Peyer's patch (tissue), 4 donors: ENCODE measurements around the gene CENPF. TPM values are rescaled to one million over a fixed set of nuclear protein-coding genes. Genes with fewer than 3 reads are reported as not detected.

Experiments
- DNase-seq, 3 donors: peaks; one replicate each; pipeline ENCODE4 v3.0.0-alpha.2; 2017 to 2019
- H3K27ac ChIP-seq, 4 donors: fragments of 200-600 bp; sonication (generic); one replicate each; pipeline ENCODE4 v1.5.1; 2016 to 2019
- H3K27me3 ChIP-seq, 2 donors: fragments of 200-600 bp; sonication (generic); one replicate each; pipeline ENCODE4 v1.5.1; 2019
- H3K36me3 ChIP-seq, 3 donors: fragments of 200-600 bp; sonication (generic); one replicate each; pipeline ENCODE4 v1.5.1; 2016 to 2019
- H3K4me1 ChIP-seq, 4 donors: fragments of 200-600 bp; sonication (generic); one replicate each; pipeline ENCODE4 v1.5.1; 2016 to 2019
- H3K4me3 ChIP-seq, 4 donors: fragments of 200-600 bp; sonication (generic); 1 replicate in 3 of 4; 2 replicates in 1 of 4; pipeline ENCODE4 v1.5.1; 2016 to 2019; ENCODE audit warnings: mild to moderate bottlenecking in 1 of 4
- H3K9me3 ChIP-seq, 4 donors: fragments of 200-600 bp; sonication (generic); one replicate each; pipeline ENCODE4 v1.5.1; 2016 to 2019; ENCODE audit warnings: mild to moderate bottlenecking in 1 of 4
- CTCF ChIP-seq, 6 experiments: fragments of 450-650 bp in 4 of 6; fragments of 200-600 bp in 2 of 6; sonication (generic) in 1 of 6; IDR thresholded peaks; one replicate each; pipeline ENCODE4 v1.5.1; 2017 to 2019; ENCODE audit warnings: antibody characterized with exemption in 6 of 6, mild to moderate bottlenecking in 3 of 6, moderate library complexity in 1 of 6
- POLR2A ChIP-seq, 2 donors: fragments of 450-650 bp; IDR thresholded peaks; one replicate each; pipeline ENCODE4 v1.5.1; 2017; ENCODE audit warnings: antibody characterized with exemption in 2 of 2, mild to moderate bottlenecking in 2 of 2, moderate library complexity in 2 of 2
- total RNA-seq, 4 donors: library from RNA; depleted of rRNA; stranded (reverse); fragments of >200 nt; gene quantifications; one replicate each; pipeline ENCODE4 v1.1.0, GENCODE V29; 2016

The CENPF gene
- total RNA-seq, 4 donors from 2014 or later = 6.1 to 23.9 (median 8.0) TPM

- no peak overlapping the region for H3K27ac ChIP-seq
- DNase-seq = no peak
- no peak overlapping the region for H3K4me3 ChIP-seq
- H3K36me3 ChIP-seq = no peaks in the 10 kb centered on the region
- TF ChIP-seq POLR2A (IDR thresholded peaks at IDR 0.05) = no peak
- no peak for TF ChIP-seq CTCF (IDR thresholded peaks at IDR 0.05)
- no peaks in the 10 kb centered on the region for H3K4me1 ChIP-seq
- H3K9me3 ChIP-seq = no peaks in the 10 kb centered on the region
- H3K27me3 ChIP-seq = no peaks in the 10 kb centered on the region
Observed at GRCh38 chr1:214567481-214567980, 35.5 kb upstream of the CENPF start.

- H3K27ac ChIP-seq = no peak overlapping the region
- H3K4me1 ChIP-seq = no peaks in the 10 kb centered on the region
- no peaks in the 10 kb centered on the region for H3K36me3 ChIP-seq
- no peak for DNase-seq
- no peak overlapping the region for H3K4me3 ChIP-seq
- H3K27me3 ChIP-seq = no peaks in the 10 kb centered on the region
- no peaks in the 10 kb centered on the region for H3K9me3 ChIP-seq
- TF ChIP-seq POLR2A (IDR thresholded peaks at IDR 0.05) = no peak
Observed at GRCh38 chr1:214568328-214568727, 34.7 kb upstream of the CENPF start.

- Histone ChIP-seq H3K9me3 (no peaks in the 10 kb centered on the region), H3K4me3 (no peak overlapping the region), H3K27ac (no peak overlapping the region), H3K4me1 (no peaks in the 10 kb centered on the region), H3K27me3 (no peaks in the 10 kb centered on the region), H3K36me3 (no peaks in the 10 kb centered on the region)
- no peak for DNase-seq
- no peak for TF ChIP-seq POLR2A (IDR thresholded peaks at IDR 0.05)
- no peak for TF ChIP-seq CTCF (IDR thresholded peaks at IDR 0.05)
Observed at GRCh38 chr1:214569357-214570004, 33.5 kb upstream of the CENPF start.

GRCh38 chr1:214570442-214570841, 32.6 kb upstream of the CENPF start:
- H3K27me3 ChIP-seq = no peaks in the 10 kb centered on the region
- no peaks in the 10 kb centered on the region for H3K36me3 ChIP-seq
- DNase-seq = no peak
- no peaks in the 10 kb centered on the region for H3K4me1 ChIP-seq
- H3K4me3 ChIP-seq = no peak overlapping the region
- no peak overlapping the region for H3K27ac ChIP-seq
- TF ChIP-seq POLR2A (IDR thresholded peaks at IDR 0.05) (no peak), CTCF (IDR thresholded peaks at IDR 0.05) (no peak)
- no peaks in the 10 kb centered on the region for H3K9me3 ChIP-seq

GRCh38 chr1:214571281-214571680, 31.7 kb upstream of the CENPF start:
- no peak for DNase-seq
- Histone ChIP-seq H3K27ac (no peak overlapping the region), H3K4me1 (no peaks in the 10 kb centered on the region)

More at GRCh38 chr1:214571281-214571680, 31.7 kb upstream of the CENPF start:
- Histone ChIP-seq H3K9me3 (peaks cover 0 to 6% (median 0%) of the 10 kb centered on the region in 4 donors), H3K4me3 (no peak overlapping the region), H3K36me3 (no peaks in the 10 kb centered on the region), H3K27me3 (no peaks in the 10 kb centered on the region)
- TF ChIP-seq POLR2A (IDR thresholded peaks at IDR 0.05) (no peak), CTCF (IDR thresholded peaks at IDR 0.05) (no peak)
